Erythroblast (primary cell): ENCODE measurements around the gene MCF2L.

Source experiments
- GATA1 ChIP-seq: IDR thresholded peaks from 2 replicates; pipeline ENCODE4 v1.6.1; 2011; ENCODE audit warnings: low read depth, mild to moderate bottlenecking, control low read depth, low read length, moderate library complexity
- POLR2A ChIP-seq: IDR thresholded peaks from 2 replicates; pipeline ENCODE4 v1.6.1; 2011; ENCODE audit warnings: mild to moderate bottlenecking, low read length

DNA sequence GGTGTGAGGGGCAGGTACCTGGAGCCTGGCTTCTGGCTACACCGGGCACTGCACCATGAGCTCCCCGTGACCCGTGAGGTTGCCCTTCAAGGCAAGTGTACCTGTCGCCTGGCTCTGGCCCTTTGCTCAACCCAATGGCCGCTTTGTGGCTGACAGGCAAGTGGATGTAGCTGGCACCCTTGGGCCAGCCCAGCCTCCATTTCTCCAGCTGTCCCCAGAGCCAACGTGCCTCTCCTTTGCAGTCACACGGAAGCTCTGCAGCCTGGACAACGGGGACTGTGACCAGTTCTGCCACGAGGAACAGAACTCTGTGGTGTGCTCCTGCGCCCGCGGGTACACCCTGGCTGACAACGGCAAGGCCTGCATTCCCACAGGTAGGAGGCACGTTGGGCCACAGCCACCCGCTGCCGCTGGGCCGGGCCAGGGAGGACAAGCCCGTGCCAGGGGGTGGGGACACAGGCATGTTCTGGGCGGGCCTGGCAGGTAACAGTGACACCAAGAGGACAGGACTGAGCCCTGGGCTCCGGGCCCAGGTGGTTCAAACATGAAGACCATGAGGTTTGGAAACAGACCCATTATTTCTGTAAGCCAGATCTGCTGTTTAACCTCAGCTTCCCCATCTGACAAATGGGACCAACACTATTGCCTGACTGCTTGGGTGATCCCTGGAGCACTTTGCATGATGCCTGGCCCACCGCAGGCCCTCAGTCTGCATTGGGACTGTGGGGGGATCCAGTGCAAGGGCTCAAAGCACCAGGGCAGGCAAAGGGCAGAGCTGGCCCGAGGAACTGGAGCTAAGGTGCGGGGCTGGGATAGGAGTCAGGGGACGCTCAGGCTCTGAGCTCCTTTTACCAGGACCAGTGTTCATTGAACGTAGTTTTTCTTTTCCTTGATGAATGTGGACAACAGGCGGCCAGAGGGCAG is 171.9 kb downstream of the MCF2L start:
- TF ChIP-seq POLR2A: no peak
- TF ChIP-seq GATA1: no peak
